Mesenteric fat pad (tissue), 1 donor: ENCODE data around the gene HSD17B8. TPM values are rescaled to one million over a fixed set of nuclear protein-coding genes. Genes with fewer than 3 reads are reported as not detected.

ENCODE experiments used
- DNase-seq: peaks from one replicate; pipeline ENCODE4 v3.0.0-alpha.2; 2020; ENCODE audit warnings: low spot score
- microRNA-seq: library from miRNA; unstranded; fragments of <30 nt; microRNA quantifications from one replicate; pipeline ENCODE4 v1.2.0, GENCODE V29; 2020; ENCODE audit warnings: borderline number of aligned reads
- total RNA-seq: library from RNA; stranded (reverse); fragmentation: NEBNext Ultra II Directional; extraction: Animal tissue kit (Norgen Biotek cat#: 25700); gene quantifications from one replicate; pipeline ENCODE4 v1.2.1, GENCODE V29; 2021
- donor health status: DM: yes; HTN: yes; CAD: no.

HSD17B8 gene
- total RNA-seq, 1 donor from 2014 or later: 5.3 TPM

DNA sequence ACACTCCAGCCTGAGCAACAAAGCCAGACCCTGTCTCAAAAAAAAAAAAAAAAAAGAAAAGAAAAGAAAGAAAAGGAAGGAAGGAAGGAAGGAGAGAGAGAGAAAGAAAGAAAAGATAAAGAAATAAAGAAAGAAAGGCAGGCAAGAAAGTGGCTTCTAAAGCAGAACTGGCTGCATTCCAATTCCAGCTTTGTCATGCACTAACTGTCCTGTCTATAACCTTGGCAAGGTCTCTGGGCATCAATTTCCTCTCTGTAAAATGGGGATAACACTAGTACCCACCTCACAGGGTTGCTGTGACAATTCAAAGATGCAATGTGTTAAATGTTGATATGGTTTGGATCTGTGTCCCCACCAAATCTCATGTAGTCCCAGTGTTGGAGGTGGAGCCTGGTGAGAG is 31.9 kb downstream of the HSD17B8 start:
- DNase-seq: no peak

DNA sequence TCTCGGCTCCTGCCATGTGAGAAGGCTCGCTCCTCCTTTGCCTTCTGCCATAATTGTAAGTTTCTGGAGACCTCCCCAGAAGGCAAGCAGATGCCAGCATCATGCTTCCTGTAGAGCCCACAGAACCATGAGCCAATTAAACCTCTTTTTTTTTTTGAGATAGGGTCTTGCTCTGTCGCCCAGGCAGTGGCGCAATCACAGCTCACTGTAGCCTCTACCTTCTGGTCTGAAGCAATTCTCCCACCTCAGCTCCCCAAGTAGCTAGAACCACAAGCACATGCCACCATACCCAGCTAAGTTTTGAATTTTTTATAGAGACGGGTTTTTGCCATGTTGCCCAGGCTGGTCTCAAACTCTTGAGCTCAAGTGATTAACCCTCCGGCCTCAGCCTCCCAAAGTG is 32.4 kb downstream of the HSD17B8 start:
- DNase-seq: peak; percentile 65

DNA sequence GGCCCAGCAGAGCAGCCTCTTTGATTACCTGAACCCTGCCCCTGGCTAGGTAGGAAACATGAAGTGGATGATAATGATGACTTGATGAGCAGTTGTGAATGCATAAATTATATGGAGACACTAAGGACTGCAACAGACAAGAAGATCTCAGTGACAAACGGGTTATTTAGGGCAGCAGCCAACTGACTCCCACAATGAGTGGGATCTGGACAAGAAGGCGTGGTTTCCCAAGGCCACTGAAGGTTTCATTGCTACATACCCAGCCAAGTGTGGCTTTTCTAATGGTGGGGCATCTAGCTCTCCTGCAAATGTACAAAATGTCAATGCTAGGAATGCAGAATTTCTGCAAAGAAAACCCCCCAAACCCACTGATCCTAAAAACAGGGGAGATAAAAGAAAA is 33.3 kb downstream of the HSD17B8 start:
- no peak for DNase-seq

DNA sequence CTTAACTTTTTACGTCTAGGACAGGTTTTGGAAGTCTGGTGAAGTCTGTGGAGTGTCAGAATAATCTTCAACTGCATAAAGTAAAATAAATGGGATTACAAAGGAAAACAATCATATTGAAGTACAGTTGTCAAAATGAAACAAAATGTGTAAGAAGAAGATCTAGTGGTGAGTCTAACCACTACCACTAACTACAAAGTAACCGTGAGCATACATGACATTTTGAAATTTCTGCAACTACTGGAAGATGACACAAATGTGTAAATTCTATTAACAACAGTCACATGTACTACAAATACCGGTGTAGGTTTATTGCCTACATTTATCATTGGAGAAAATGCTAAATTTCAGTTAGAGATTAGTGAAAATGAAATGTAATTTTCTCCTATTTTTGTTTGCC is 37.5 kb downstream of the HSD17B8 start:
- no peak for DNase-seq

DNA sequence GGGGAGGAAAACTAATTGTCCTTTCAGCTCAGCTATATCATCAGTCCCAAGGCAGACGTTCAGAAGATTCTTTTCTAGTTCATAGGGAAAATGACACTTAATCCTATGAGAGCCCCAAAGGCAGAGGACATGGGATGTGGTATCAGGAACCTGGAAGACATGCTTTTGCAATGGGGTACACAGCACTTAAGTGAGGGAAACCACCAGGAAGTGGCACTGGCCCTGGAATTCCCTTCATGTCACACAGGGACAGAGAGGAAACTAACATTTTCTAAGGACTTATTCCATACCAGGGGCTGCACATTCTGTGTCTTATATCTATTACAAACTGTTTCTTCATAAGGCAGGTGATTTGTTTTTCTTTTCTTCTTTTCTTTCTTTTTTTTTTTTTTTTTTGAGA is 39.0 kb downstream of the HSD17B8 start:
- DNase-seq: no peak

DNA sequence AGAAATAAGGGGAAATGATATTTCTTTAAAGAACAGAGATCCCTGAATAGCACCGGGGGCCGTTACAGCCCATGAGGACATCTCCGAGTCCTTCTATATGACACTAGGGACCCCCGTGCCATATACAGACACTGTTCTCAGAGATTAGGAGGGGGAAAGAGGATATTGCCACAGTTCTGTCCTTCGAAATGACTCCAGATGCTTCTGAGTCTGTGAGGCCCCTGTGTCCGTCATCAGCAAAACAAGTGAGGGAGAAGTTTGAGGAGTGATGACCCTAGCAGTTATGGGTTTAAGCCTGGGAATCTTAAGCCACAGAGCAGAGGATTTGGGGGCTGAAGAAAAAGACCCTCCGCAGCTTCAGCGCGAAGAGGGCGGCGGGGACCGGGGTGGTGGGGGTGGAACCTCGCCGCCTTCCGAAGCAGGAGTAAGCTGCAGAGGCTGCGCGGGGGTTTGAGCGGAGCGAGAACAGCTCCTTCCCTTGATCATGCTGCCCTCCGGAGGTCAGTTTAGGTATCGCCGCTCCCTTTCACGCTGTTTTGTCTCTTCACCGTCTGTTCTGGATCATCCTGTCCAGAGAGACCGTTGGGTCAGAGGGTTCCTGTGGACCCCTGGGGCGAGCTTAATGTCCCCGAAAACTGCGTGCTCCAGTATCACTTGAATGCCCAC is 43.7 kb downstream of the HSD17B8 start:
- peak; percentile 91 for DNase-seq

DNA sequence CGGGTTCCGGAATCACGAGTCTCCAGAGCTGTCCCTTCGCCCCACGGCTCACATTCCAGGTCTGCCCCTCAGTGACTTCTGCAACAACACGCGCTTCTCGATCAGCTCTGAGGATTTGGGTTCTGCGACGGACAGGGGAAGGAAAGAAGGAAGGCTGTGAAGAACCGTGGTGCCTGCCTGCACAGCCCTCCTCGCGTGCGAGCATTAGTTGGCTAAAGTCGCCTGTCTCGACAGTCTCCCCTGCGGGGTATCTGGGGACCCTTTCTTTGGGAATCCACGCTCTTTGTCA is 44.1 kb downstream of the HSD17B8 start:
- peak; percentile 89 for DNase-seq

DNA sequence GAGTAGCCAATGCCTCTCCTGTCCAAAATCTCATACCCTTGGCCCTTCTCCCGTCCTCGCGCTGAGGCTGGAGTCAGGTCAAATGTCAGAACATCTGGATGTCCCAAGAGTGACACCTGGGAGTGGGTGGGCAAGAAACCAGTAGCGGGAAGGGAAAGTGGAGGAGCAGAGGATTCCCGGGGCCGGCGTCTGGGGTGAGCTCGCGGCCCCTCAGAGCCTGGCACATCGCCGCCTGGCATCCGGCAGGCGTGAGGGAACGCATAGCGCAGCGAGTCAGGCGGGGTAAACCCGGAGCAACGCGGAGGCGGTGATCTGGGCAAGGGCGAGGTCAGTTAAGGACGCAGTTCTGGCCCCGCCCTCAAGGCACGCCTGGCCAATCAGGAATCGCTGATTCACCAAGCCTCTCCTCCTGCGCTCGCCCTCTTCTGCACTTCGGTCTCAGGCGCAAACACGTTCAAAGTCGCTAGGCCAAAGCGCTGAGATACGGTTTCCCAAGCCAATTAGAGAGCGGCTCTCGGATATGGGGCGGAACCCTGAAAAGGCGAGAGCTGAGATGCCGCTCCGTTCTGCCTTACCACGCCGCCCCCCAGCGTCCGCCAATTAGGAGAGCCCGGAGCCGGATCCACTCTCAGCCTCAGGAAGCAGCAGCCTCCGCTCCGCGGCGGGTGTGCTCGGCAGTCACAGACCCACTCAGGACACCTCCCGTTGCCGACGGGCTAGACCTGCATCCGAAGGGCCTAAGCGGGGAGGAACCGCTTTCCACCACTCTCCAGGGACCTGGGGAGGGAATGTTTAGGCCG is 44.7 kb downstream of the HSD17B8 start:
- peak; percentile 97 for DNase-seq

DNA sequence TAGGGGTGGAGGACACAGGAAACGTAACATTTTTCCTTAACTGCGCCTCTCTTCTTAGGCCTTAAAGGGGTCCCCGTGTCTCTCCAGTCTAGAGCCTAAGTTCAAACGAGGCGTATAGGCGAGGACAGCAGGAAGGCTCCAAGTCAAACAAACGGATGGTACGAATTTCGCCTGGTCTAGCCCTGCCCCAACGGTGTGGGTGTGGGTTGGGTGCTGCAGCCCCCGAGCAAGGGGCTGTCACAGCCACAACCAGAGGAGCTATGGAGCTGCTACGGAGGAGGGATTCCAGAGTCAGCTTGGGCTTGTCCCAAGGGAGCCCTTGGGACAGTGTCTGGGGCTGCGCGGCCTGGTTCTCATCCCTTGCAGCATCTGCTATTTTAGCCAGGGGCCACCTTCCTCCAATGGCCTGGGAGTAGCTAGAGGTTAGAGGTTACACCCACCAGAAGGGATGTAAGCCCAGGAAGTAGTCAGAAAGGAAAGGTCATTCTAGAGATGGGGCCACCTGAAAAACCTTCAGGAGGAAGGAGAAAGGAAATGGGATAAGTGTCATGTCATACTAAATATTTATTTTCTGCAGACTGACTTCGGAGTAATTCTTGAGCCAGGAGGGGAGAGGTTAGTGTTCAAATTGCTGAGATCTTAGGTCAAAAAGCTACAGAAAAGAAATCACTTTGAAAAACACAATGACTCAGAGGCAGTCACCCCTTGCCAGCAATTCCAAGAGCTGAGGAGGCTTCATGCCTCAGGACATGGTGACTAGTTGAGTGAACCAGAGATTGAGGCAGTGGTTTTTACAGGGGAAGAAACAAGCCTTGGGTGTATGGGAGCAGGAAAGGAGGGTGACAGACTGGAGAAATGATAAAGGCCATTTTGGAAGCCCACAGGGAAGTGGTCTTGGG is 45.5 kb downstream of the HSD17B8 start:
- DNase-seq: peak; percentile 83

DNA sequence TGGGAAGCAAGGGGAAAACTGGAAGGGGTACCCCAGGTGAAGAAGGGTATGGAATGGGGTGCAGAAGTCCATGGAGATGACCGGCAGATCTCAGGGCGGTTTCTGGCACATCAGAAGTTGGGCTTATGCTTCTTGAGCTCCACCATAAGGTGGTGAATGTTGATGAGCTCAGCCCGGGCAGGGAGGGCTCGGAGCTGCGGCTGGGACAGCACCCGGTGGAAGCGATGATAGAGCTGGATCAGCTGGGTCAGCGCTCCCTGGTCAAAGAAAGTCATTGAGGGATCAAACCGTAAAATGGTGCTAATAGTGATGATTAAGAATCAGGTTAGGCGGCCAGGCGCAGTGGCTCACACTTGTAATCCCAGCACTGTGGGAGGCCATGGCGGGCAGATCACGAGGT is 46.3 kb downstream of the HSD17B8 start:
- peak; percentile 57 for DNase-seq

DNA sequence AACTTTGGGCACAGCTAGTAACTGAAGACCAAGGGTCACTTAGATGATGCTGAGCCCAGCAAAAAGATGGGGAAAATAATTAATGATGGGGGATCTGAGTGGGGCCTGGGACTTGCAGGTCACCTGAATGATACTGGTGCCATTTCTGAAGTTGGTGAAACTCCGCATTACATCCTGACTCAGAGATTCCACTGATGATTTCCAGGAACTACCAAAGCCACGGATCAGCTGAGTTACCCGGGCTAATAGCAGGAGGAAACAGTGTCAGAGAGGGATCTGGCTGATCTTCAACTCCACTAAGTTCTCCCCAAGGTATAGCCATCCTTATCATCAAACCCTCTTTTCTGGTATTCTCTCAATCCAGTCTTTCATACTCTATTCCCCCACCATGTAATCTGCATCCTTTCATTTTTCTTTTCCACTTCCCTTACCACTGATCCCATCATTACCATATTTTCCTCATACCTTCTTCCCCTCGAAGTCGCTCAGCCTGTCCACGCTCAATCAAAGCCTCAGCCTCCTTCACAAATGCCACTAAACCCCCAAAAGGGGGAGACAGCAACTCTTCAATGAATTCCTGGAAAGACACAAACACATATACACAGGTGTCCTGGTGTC is 47.0 kb downstream of the HSD17B8 start:
- DNase-seq: peak; percentile 9

DNA sequence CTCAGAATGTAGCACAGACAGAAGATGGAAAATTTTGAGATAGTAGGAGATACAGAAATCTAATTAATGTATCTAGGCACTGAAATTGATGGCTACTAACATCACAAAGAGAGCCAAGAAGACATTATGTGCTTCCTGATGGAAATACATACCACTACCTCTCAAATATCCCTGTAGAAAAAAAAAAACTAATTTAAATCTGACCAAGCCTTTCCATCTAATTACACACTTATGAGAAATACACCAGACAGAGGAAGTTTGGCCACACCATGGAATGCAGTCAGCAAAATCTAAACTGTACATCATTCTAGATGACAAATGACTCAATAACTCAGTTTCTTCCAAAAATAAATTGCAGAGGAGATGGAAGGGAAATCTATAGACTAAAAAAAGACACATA is 48.3 kb downstream of the HSD17B8 start:
- no peak for DNase-seq

DNA sequence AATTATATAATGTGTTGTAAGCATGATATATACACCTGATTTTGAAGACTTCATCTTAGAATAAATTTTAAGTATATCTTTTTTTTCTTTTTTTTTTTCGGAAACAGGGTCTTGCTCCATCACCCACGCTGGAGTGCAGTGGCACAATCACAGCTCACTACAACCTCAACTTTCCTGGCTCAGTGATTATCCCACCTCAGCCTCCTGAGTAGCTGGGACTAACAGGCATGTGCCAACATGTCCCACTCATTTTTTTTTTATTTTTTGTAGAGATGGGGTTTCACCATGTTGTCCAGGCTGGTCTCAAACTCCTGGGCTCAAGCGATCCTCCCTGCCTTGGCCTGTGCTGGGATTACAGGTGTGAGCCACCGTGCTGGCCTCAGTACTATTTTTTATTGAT is 50.1 kb downstream of the HSD17B8 start:
- no peak for DNase-seq

Small RNAs within 50 kb of the gene (microRNA-seq; reads per million reads assigned to microRNA genes)
- not detected for gene MIR219A1

Other genes starting within 250 kb of the HSD17B8 start
- gene BRD2, start 236.1 kb upstream of the HSD17B8 start, total RNA-seq: 132 TPM
- 5.0 TPM for gene HLA-DOA, start 195.1 kb upstream of the HSD17B8 start, total RNA-seq
- gene HLA-DPA1, start 131.0 kb upstream of the HSD17B8 start, total RNA-seq: 82.5 TPM
- 52.5 TPM for gene HLA-DPB1, start 128.7 kb upstream of the HSD17B8 start, total RNA-seq
- 0.67 TPM for gene COL11A2, start 12.2 kb upstream of the HSD17B8 start, total RNA-seq
- gene RXRB, start 4.0 kb upstream of the HSD17B8 start, total RNA-seq: 35.8 TPM
- 109 TPM for gene SLC39A7, start 3.8 kb upstream of the HSD17B8 start, total RNA-seq
- 32.6 TPM for gene RING1, start 3.8 kb downstream of the HSD17B8 start, total RNA-seq
- gene VPS52, start 67.2 kb downstream of the HSD17B8 start, total RNA-seq: 39.8 TPM
- 1,776 TPM for gene RPS18, start 67.4 kb downstream of the HSD17B8 start, total RNA-seq
- gene B3GALT4, start 72.5 kb downstream of the HSD17B8 start, total RNA-seq: 10.7 TPM
- gene WDR46, start 84.6 kb downstream of the HSD17B8 start, total RNA-seq: 48.9 TPM
- gene PFDN6, start 84.9 kb downstream of the HSD17B8 start, total RNA-seq: 34.8 TPM
- 56.2 TPM for gene RGL2, start 94.3 kb downstream of the HSD17B8 start, total RNA-seq
- gene TAPBP, start 109.4 kb downstream of the HSD17B8 start, total RNA-seq: 77.9 TPM
- 12.1 TPM for gene ZBTB22, start 113.1 kb downstream of the HSD17B8 start, total RNA-seq
- gene DAXX, start 118.3 kb downstream of the HSD17B8 start, total RNA-seq: 41.7 TPM
- 0.19 TPM for gene KIFC1, start 187.2 kb downstream of the HSD17B8 start, total RNA-seq
- gene PHF1, start 206.4 kb downstream of the HSD17B8 start, total RNA-seq: 42.5 TPM
- 103 TPM for gene CUTA, start 213.5 kb downstream of the HSD17B8 start, total RNA-seq
- gene SYNGAP1, start 215.4 kb downstream of the HSD17B8 start, total RNA-seq: 14.1 TPM
- gene ZBTB9, start 249.9 kb downstream of the HSD17B8 start, total RNA-seq: 4.6 TPM